Left colon (tissue), 2 donors: ENCODE measurements around the gene TRMT2A. TPM values are rescaled to one million over a fixed set of nuclear protein-coding genes. Genes with fewer than 3 reads are reported as not detected.

Experiments used
- ATAC-seq: fragments of 200-7000 bp; cut with Tn5 transposase; one replicate; pipeline ENCODE4 v1.9.1; 2020; ENCODE audit warnings: mild to moderate bottlenecking, moderate library complexity
- DNase-seq, 2 donors: peaks; one replicate each; pipeline ENCODE4 v3.0.0-alpha.2; 2020
- intact Hi-C, 2 donors: fragments of 100-400 bp; cut with DNase I in 1 of 2; cut with micrococcal nuclease in 1 of 2; formaldehyde crosslinking; loops; one replicate each; pipeline versions ENCODE4 v1.11.2 to v1.14.0; 2022; cut with DNase I, micrococcal nuclease
- total RNA-seq, 2 donors: library from RNA; stranded (reverse); fragmentation: NEBNext Ultra II Directional; extraction: Animal tissue kit (Norgen Biotek cat#: 25700); gene quantifications; one replicate each; pipeline ENCODE4 v1.2.1, GENCODE V29; 2021
- donor health status: DM: no; HTN: no; CAD: no.
- donor health status: DM: yes; HTN: yes; CAD: no.

The TRMT2A gene
- total RNA-seq, 2 donors from 2014 or later, result 33.3 to 36.4 TPM

GRCh38 chr22:20151276-20151588 lies 34.2 kb upstream of the TRMT2A start:
- intact Hi-C loops, result no loop called here
- DNase-seq (no peak), ATAC-seq (no peak)

- DNase-seq (no peak), ATAC-seq (no peak)
- intact Hi-C loops, result no loop called here
Measured at GRCh38 chr22:20150381-20151275, 33.6 kb upstream of the TRMT2A start, which contains the start of gene CCDC188. Gene CCDC188 (minus strand): TSS chr22:20151055. CDS start chr22:20150986, 69 bp downstream.

GRCh38 chr22:20149257-20150250 lies 32.5 kb upstream of the TRMT2A start:
- intact Hi-C loops, result no loop called here
- ATAC-seq, result no peak
- no peak for DNase-seq

- no peak for DNase-seq
- intact Hi-C loops, result no loop called here
- no peak for ATAC-seq
Measured at GRCh38 chr22:20148414-20148813, 31.4 kb upstream of the TRMT2A start.

GRCh38 chr22:20147237-20147988 lies 30.4 kb upstream of the TRMT2A start:
- intact Hi-C loops, result no loop called here
- DNase-seq (no peak), ATAC-seq (peak; percentile 30)

GRCh38 chr22:20146777-20147176 lies 29.8 kb upstream of the TRMT2A start:
- no peak for DNase-seq
- intact Hi-C loops, result no loop called here
- no peak for ATAC-seq

- ATAC-seq (no peak), DNase-seq (no peak)
- intact Hi-C loops, result no loop called here
Measured at GRCh38 chr22:20145832-20146223, 28.8 kb upstream of the TRMT2A start.

GRCh38 chr22:20145206-20145831 lies 28.3 kb upstream of the TRMT2A start:
- ATAC-seq (no peak), DNase-seq (no peak)
- intact Hi-C loops, result no loop called here

- intact Hi-C loops, result no loop called here
- no peak for DNase-seq
- no peak for ATAC-seq
Measured at GRCh38 chr22:20143883-20144665, 27.0 kb upstream of the TRMT2A start.

GRCh38 chr22:20142711-20143621 lies 25.9 kb upstream of the TRMT2A start:
- ATAC-seq (no peak), DNase-seq (no peak)
- intact Hi-C loops, result no loop called here

- intact Hi-C loops, result no loop called here
- no peak for ATAC-seq
- DNase-seq, result no peak
Measured at GRCh38 chr22:20141186-20142077, 24.4 kb upstream of the TRMT2A start.

- intact Hi-C loops, result no loop called here
- DNase-seq (no peak), ATAC-seq (no peak)
Measured at GRCh38 chr22:20140521-20140964, 23.5 kb upstream of the TRMT2A start.

GRCh38 chr22:20140107-20140445 lies 23.1 kb upstream of the TRMT2A start:
- ATAC-seq (no peak), DNase-seq (no peak)
- intact Hi-C loops, result no loop called here

GRCh38 chr22:20139391-20140106 lies 22.5 kb upstream of the TRMT2A start:
- ATAC-seq (peak; percentile 30), DNase-seq (no peak)
- intact Hi-C loops, result no loop called here

GRCh38 chr22:20138868-20139267 lies 21.8 kb upstream of the TRMT2A start:
- ATAC-seq (no peak), DNase-seq (no peak)
- intact Hi-C loops, result no loop called here

- intact Hi-C loops, result no loop called here
Measured at GRCh38 chr22:20138417-20138738, 21.4 kb upstream of the TRMT2A start.

More at GRCh38 chr22:20138417-20138738, 21.4 kb upstream of the TRMT2A start:
- peak; percentile 57 for ATAC-seq
- no peak for DNase-seq
